Measurements from ENCODE around the gene SCAMP3.
"Not testable (repeated sequence)": the region's sequence is repeated elsewhere in the genome, so short reads cannot be mapped to it uniquely, and the experiment has no call there.

The SCAMP3 gene

DNA sequence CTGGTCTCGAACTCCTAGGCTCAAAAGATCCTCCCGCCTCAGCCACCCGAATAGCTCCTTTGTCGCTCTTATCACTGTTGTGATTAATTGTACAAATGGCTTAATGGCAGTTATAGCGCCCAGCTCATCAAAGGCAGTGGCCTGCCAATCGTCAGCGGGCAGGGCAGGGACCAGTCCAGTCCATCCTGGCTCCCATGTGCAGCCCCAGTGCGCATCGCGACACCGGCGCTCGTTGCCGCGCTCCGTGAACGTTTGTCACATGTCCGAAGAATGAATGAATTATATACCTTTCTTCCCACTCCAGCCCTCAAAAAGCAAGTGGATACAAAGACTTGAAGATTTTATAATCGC is 35.3 kb downstream of the SCAMP3 start:
- peak; percentile 64 for DNase-seq

DNA sequence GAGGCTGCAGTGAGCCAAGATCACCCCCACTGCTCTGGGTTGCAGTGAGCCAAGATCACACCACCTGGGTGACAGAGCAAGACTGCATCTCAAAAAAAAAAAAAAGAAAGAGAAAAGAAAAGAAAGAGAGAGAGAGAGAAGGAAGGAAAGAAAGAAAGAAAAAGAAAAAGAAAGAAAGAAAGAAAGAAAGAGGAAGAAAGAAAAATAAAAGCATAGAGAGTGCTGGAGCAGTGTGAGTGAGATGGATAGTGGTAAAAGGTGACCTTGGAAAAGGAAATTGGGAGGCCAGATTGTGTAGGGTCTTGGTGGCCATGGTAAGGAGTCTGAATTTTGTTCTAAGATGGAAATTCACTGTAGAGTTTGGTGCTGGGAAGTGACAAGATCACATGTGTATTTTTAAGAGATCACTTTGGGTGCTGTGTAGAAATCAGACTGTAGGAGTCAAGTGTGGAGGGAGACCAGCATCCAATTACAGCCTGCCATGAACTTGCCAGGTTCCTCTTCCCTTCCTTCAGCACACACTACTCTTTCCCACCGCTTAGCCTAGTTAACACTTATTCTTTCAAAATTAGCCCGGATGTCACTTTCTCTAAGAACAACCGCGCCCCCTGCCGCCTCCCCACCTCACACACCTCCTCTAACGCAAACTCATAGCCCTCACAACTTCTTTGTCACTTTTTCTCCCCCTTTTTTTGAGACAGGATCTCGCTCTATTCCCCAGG is 35.8 kb downstream of the SCAMP3 start:
- DNase-seq = peak; percentile 74

DNA sequence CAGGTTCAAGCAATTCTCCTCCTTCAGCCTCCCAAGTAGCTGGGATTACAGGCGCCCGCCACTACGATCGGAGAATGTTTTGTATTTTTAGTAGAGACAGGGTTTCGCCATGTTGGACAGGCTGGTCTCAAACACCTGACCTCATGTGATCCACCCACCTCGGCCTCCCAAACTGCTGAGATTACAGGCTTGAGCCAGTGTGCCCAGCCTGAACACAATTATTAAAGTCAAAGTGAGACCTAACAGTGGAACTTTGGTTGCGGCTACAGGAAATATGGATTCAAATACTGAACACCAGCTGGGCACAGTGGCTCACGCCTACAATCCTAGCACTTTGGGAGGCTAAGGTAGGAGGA is 36.8 kb downstream of the SCAMP3 start:
- DNase-seq = not testable (repeated sequence)

DNA sequence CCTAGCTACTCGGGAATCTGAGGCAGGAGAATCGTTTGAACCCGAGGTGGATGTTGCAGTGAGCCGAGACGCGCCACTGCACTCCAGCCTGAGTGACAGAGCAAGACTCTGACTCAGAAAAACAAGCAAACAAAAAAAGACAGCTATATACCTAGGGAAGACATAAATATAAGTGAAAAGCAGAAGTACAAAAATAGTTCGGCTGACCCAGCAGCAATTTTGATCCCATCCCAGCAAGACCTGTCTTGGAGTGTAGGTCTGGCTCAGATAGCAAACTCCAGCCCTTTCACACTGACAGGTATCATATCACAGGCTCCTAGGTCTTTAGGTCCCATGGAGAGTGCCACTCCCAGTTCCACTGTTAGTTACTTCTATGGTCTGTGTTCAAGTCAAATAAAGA is 39.1 kb downstream of the SCAMP3 start:
- DNase-seq = no peak

DNA sequence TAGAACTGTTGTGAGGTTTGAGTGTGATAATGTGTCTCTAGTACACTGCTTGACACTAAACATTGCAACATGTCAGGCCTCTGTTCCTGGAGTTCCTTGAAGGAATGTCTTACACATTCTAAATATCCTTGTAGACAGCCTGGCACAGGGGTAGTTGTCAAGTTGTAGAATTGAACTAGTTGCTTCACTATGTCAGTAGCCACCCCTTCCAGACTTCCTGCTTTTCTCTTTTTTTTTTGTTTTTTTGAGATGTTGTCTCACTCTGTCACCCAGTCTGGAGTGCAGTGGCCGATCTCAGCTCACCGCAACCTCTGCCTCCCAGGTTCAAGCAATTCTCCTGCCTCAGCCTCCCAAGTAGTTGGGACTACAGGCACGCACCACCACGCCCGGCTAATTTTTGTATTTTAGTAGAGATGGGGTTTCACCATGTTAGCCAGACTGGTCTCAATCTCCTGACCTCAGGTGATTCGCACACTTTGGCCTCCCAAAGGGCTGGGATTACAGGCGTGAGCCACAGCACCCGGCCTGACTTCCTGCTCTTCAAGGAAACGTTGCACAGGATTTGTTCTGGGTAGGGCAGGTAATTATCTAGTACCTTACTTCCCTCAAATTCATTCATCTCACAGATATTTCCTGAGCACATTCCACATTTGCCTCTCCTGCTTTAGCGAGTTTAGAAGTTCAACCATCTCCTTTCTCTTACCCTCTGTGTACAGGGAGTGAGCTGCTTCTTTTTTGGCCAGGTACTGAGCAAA is 41.8 kb downstream of the SCAMP3 start:
- not testable (repeated sequence) for DNase-seq

DNA sequence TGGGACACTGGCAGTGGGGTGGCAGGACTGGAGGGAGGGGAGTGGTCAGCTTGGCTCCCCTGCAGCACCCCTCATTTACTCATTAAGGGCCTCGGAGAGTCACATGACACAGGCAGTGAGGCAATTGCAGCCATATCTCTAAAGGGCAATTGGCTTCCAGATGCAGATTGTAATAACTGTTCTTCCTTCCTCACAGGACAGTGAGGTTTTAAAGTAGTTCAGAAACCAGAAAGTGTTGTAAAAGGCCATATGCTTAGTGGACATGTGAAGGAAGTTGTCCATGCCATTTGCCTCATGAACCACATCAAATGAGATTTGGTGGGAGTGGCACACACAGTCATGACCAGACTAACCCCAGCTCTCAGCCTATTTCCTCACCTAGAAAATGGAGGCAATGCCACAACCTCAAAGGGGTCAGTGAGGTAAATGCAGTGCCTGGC is 42.5 kb downstream of the SCAMP3 start:
- DNase-seq = peak; percentile 51

DNA sequence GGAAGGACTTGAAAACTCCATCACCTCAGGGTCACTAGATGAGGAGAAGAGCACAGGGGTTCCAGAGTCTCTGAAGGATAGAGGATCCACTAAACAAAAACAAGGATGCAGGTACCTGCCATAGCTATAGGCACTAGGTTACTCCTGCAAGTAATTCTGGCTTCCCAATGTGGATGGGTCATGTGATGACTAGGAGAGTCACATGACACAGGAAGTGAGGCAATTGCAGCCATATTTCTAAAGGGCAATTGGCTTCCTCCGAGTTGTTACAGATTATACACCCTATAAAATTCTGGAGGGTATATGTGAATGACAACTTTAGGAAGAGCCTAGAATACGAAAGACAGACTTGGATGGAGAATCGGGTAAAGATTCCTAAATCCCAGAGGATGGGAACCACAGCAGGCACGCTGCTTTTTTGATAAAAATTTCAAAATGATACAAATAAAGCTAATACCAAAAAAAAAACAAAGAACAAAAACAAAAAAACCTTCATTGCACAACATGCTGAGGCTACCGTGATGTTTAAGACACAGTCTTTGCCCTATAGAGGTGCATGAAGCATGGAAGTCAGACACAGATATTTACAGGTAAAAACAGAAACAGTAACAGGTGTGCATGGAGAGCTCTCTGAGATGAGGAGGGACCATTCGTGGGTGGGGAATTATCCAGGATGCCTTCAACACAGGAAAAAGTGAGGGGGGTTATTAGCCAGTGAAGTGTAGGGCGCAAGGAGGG is 43.1 kb downstream of the SCAMP3 start:
- peak; percentile 73 for DNase-seq

DNA sequence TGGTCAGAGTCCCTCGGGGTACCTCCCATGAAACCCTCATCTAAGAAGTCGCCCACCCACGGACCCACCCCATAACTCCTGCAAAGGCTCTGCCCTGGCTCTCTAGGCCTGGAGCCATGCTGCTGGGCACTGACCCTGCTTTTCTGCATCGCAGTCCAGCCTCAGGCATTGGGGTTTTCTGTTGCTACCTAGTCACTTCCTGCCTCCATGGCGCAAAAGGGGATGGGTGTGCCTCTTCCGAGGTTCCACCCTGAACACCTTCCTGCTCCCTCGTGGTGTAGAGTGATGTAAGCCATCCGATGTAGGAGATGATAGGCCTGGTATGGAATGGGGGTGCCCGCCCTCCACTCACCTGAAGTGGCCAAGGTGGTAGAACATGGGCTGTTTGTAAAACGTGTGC is 47.5 kb downstream of the SCAMP3 start:
- DNase-seq = not testable (repeated sequence)

DNA sequence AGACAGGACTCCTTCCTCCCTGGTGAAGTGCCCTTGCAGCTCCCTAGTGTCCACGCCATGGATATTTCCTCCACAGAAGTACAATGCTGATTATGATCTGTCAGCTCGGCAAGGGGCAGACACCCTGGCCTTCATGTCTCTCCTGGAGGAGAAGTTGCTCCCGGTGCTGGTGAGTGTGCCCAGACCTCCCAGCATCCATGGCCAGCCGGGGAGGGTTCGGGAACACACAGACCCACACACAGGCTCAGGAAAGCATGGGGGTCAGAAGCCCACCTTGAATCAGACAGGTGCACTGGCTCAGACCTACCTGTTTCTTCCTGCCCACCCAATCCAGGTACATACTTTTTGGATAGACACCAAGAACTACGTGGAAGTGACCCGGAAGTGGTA is 50.1 kb downstream of the SCAMP3 start:
- not testable (repeated sequence) for DNase-seq

DNA sequence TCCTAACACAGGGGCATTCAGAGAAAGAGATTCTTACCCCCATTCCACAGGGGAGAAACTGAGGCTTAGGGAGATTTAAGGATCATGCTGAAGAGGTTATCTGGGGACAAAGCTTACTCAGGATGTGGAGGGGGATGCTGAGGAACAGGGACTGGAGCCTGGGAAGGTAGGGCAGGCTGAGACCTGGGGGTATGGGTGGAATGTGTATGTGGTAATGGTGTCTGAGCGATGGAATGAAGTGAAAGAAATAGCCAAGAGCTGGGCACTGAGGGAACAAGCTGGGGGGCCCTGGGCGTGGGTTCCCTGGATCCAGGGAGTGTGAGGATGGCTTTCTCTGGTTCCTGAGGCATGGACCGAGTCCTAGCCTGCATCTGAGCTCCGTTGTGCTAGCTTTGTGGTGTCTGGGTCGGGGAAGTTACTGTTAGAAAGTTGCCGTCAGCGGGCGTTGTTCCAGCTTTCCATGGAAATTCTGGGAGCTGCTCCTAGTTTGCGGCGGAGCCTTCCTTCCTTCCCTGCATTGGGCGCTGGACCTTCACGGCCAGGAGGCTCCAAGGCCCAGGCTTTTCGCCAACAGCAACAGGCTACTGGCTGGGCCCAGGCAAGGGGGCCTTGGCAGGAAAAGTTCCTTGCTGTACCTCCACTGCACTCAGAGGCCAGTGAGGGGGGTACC is 50.6 kb downstream of the SCAMP3 start:
- DNase-seq = not testable (repeated sequence)

DNA sequence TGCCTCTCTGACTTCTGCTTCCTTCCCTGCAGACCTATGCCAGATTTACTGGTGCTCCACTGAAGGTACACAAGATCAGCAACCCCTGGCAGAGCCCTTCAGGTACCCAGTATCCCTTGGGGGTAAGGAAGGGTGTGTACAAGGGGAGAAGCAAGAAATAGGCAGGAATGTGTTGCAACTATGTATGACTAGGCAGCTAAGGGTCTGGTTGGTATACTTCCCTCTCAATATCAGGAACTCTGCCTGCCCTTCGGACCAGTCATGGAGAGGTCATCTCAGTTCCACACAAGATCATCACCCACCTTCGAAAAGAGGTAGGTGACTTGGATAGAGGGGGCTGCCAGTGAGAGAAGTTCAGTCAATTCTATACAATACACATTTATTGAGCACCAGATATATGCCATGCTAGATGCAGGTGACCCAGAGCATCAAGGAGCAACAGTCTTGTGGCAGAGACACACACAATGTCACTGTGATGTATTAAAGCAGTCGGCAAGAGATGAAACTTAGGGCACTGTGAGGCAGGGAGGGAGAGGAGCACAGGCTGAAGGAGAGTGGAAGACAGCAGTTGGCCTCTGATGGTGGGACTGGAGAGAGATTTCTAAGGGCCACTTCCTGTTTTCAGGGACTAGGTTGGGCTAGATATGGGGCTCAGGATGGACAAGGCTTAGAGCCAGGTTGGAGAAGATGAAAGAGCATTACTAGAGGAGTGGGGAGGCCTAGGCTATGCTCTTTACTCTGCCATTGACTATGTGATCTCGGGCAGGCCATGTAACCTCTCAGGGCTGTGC is 51.7 kb downstream of the SCAMP3 start:
- DNase-seq = no peak

DNA sequence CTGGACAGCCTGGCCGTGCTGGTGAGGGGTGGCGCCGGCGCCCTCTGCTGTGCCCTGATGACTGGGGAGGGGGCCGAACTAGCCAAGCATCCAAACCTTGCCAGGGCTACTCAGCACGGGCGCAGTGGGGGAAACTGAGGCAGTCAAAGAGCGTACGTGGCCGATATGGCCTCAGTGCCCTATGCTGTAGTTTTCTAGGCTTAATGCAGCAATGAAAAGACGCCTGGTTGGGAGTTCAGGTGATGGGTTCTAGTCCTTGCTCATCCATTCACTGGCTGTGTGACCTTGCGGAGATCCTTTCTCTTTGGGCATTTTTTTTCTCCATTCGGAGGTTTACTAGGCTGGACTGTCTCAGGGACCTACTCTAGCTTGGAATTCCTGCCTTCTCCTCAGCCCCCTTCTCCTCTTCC is 52.8 kb downstream of the SCAMP3 start:
- DNase-seq = no peak

DNA sequence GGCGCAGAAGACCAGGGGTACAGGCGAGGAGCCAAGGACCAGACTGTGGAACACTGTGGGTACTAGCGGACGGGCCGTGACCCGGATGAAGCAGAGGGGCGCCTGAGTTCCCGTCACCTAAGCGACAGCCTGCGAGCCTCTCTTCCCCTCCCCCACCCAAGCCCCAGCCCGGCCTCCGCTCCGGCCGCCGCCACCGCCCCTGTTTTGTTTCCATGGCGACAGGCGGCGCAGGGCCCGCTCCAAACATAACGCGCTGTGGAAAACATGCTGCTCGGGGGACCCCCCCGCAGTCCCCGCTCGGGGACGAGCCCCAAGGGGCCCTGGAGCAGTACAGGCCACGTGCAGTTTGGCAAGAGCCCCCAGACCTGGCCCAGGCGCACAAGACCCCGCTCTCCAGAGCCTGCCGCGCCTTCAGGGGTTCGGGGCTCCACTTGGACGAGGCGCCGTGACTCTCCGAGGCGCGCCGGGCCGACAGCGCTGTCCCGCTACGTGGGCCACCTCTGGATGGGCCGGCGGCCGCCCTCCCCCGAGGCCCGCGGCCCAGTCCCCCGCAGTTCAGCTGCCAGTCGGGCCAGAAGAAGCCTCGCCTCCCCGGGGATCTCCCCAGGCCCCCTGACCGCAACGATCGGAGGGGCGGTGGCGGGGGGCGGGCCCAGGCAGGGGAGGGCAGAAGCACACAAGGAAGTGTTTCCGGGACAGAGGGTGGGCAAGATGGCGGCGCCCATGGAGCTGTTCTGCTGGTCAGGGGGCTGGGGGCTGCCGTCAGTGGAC is 53.4 kb downstream of the SCAMP3 start, which contains the start of gene MTX1:
MTX1 (plus strand) TSS at position 155 of the 771 bp plus-strand sequence; CDS start at position 265, 110 bp downstream.
- peak; percentile 90 for DNase-seq

DNA sequence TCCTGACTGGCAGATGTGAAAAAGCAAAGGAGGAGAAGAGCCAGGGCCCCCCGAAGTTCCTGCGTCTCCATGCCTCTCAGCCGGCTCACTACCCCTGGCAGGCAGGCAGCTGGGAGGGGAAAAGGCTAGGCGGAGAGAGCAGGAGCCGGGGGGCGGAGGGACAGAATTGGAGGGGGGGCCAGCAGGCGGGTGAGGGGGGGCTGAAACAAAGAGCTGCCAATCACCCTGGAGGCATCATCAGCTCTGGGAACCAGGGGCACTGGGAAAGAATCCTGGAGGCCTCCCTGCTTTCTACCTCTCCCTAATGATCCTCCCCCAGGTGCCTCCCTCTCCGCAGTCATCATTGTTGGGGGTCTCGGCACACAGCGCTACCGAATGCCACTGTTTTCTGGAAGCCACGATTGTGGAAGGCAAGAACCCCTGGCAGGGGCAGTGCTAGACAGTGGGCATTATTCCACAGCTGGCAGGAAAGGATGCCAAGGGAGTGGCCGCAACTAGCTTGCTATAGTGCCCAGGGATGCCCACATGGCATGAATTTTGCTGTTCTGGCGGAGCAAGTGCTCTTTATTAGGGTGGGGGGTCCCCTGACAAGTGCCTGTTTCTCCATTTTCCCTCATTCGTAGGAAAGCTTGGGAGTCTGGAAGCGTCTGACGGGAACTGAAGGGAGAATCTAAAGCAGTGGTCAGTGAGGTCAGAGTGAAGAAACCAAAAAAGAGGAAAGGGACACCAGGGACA is 54.2 kb downstream of the SCAMP3 start, which contains the start of gene THBS3:
THBS3 (minus strand) TSS at position 92 of the 735 bp plus-strand sequence; CDS start at position 71, 21 bp downstream.
- peak; percentile 64 for DNase-seq

DNA sequence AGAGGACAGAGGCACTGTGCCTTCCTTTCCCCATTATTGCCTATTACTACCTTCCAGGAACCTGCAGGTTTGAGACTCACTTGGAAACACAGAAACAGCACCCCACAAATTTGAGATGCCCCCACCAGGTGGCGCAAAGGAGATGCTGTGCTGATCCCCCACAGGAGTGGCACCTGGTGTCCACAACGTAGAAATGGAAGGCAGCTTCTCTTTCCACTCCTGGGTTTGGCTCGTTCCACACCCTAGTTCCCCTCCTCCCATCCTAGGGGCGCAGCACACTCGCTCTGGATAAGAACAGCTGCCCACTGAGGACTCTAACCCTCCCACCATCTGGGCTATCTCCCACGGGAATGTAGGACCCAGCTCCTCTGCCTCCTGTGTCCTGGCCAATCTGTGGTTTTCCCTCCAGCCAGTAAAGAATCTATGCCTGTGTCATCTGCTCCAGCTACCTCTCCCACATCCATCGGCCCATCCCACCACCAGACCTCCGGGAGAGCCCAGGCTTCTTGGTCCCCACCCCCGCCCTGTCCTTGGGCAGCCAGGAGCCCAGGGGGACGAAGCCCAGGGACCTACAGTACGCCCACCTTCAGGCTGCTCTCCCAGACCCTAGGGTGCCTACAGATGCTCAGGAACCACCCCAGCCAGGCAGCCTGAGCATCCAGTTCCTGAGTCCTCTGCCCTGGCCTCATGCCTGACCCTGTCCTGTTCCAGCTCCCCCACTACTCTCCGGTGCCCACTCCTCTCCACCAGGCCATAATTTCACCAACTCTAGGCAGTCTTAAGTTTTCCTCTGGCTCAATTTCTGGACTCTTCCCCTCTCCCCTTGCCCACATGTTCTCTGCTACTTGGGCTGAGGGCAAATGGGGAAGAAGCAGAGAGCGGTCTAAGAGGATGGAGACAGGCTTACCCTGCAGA is 55.0 kb downstream of the SCAMP3 start:
- DNase-seq = peak; percentile 85

All from NCI-H1105 (cell line).